HEK293 (cell line): Measurements from ENCODE around the gene NANS.

Experiments used
- HOXD13 ChIP-seq: sonication (generic); formaldehyde crosslinking; IDR thresholded peaks from 2 replicates; pipeline ENCODE4 v1.8.0; 2022; ENCODE audit warnings: missing genetic modification reagents, borderline replicate concordance
- IKZF3 ChIP-seq: fragments of 450-650 bp; IDR thresholded peaks from 2 replicates; pipeline ENCODE4 v1.5.0; 2018; ENCODE audit warnings: missing biosample characterization, mild to moderate bottlenecking, missing genetic modification characterization, moderate library complexity
- KLF16 ChIP-seq: fragments of 450-650 bp; formaldehyde crosslinking; IDR thresholded peaks from 2 replicates; pipeline ENCODE4 v1.5.1; 2017; ENCODE audit warnings: missing biosample characterization, missing genetic modification characterization
- OSR2 ChIP-seq: fragments of 450-650 bp; formaldehyde crosslinking; IDR thresholded peaks from 2 replicates; pipeline ENCODE4 v1.5.1; 2016; ENCODE audit warnings: missing biosample characterization, missing genetic modification characterization
- PRDM1 ChIP-seq: fragments of 450-650 bp; formaldehyde crosslinking; IDR thresholded peaks from 2 replicates; pipeline ENCODE4; 2016; ENCODE audit warnings: missing biosample characterization, missing genetic modification characterization
- ZFP41 ChIP-seq: fragments of 450-650 bp; formaldehyde crosslinking; IDR thresholded peaks from 2 replicates; pipeline ENCODE4 v1.5.1; 2016; ENCODE audit warnings: missing biosample characterization, missing genetic modification characterization, borderline replicate concordance
- ZNF133 ChIP-seq: fragments of 450-650 bp; formaldehyde crosslinking; IDR thresholded peaks from 2 replicates; pipeline ENCODE4 v1.5.1; 2016; ENCODE audit warnings: missing biosample characterization, missing genetic modification characterization
- ZNF202 ChIP-seq: fragments of 450-650 bp; formaldehyde crosslinking; IDR thresholded peaks from 2 replicates; pipeline ENCODE4 v1.5.1; 2016; ENCODE audit warnings: missing biosample characterization, missing genetic modification characterization, borderline replicate concordance
- ZNF214 ChIP-seq: fragments of 450-650 bp; formaldehyde crosslinking; IDR thresholded peaks from 2 replicates; pipeline ENCODE4 v1.5.1; 2017; ENCODE audit warnings: missing biosample characterization, mild to moderate bottlenecking, missing genetic modification characterization, borderline replicate concordance
- ZNF302 ChIP-seq: fragments of 450-650 bp; formaldehyde crosslinking; IDR thresholded peaks from 2 replicates; pipeline ENCODE4 v1.5.1; 2016; ENCODE audit warnings: missing biosample characterization, missing genetic modification characterization, low read depth
- ZNF354C ChIP-seq: fragments of 450-650 bp; formaldehyde crosslinking; IDR thresholded peaks from 2 replicates; pipeline ENCODE4 v1.5.1; 2016; ENCODE audit warnings: missing biosample characterization, missing genetic modification characterization, low read depth, borderline replicate concordance
- ZNF501 ChIP-seq: fragments of 450-650 bp; formaldehyde crosslinking; IDR thresholded peaks from 2 replicates; pipeline ENCODE4 v1.5.1; 2016; ENCODE audit warnings: missing biosample characterization, missing genetic modification characterization
- ZNF514 ChIP-seq: fragments of 450-650 bp; formaldehyde crosslinking; IDR thresholded peaks from 2 replicates; pipeline ENCODE4 v1.5.1; 2016; ENCODE audit warnings: missing biosample characterization, missing genetic modification characterization
- ZNF558 ChIP-seq: fragments of 450-650 bp; formaldehyde crosslinking; IDR thresholded peaks from 2 replicates; pipeline ENCODE4 v1.5.1; 2016; ENCODE audit warnings: missing biosample characterization, missing genetic modification characterization
- ZNF623 ChIP-seq: fragments of 450-650 bp; formaldehyde crosslinking; IDR thresholded peaks from 2 replicates; pipeline ENCODE4 v1.5.1; 2016; ENCODE audit warnings: missing biosample characterization, missing genetic modification characterization
- ZNF654 ChIP-seq: fragments of 450-650 bp; formaldehyde crosslinking; IDR thresholded peaks from 2 replicates; pipeline ENCODE4 v1.5.1; 2016; ENCODE audit warnings: low read depth, missing biosample characterization, missing genetic modification characterization
- ZNF677 ChIP-seq: fragments of 450-650 bp; IDR thresholded peaks from 2 replicates; pipeline ENCODE4 v1.5.0; 2018; ENCODE audit warnings: missing biosample characterization, mild to moderate bottlenecking, missing genetic modification characterization, moderate library complexity
- ZNF747 ChIP-seq: fragments of 450-650 bp; formaldehyde crosslinking; IDR thresholded peaks from 2 replicates; pipeline ENCODE4 v1.5.1; 2016; ENCODE audit warnings: missing biosample characterization, missing genetic modification characterization
- ZNF76 ChIP-seq: fragments of 450-650 bp; formaldehyde crosslinking; IDR thresholded peaks from 2 replicates; pipeline ENCODE4; 2016; ENCODE audit warnings: low read depth, missing biosample characterization, missing genetic modification characterization, borderline replicate concordance
- ZNF777 ChIP-seq: fragments of 450-650 bp; formaldehyde crosslinking; IDR thresholded peaks from 2 replicates; pipeline ENCODE4 v1.5.1; 2017; ENCODE audit warnings: missing biosample characterization, missing genetic modification characterization, borderline replicate concordance
- ZSCAN16 ChIP-seq: fragments of 450-650 bp; formaldehyde crosslinking; IDR thresholded peaks from 2 replicates; pipeline ENCODE4 v1.5.1; 2016; ENCODE audit warnings: missing biosample characterization, missing genetic modification characterization
- TF ChIP-seq, protein P1 (sequence below): fragments of 450-650 bp; formaldehyde crosslinking; IDR thresholded peaks from 2 replicates; pipeline ENCODE4 v1.5.1; 2016; ENCODE audit warnings: missing biosample characterization, missing genetic modification characterization, low read depth
- TF ChIP-seq, protein P2 (sequence below): IDR thresholded peaks from 2 replicates; pipeline ENCODE4 v1.6.1; 2011; ENCODE audit warnings: mild to moderate bottlenecking, low read depth, low read length, borderline replicate concordance
- TF ChIP-seq, protein P3 (sequence below): fragments of 450-650 bp; formaldehyde crosslinking; IDR thresholded peaks from 2 replicates; pipeline ENCODE4 v1.5.1; 2016; ENCODE audit warnings: missing biosample characterization, missing genetic modification characterization
- TF ChIP-seq, protein P4 (sequence below): fragments of 450-650 bp; formaldehyde crosslinking; IDR thresholded peaks from 2 replicates; pipeline ENCODE4 v1.5.1; 2017; ENCODE audit warnings: missing biosample characterization, missing genetic modification characterization
- TF ChIP-seq, protein P5 (sequence below): fragments of 450-650 bp; formaldehyde crosslinking; IDR thresholded peaks from 2 replicates; pipeline ENCODE4 v1.5.1; 2016; ENCODE audit warnings: missing biosample characterization, missing genetic modification characterization
- TF ChIP-seq, protein P6 (sequence below): fragments of 450-650 bp; formaldehyde crosslinking; IDR thresholded peaks from 2 replicates; pipeline ENCODE4 v1.5.1; 2016; ENCODE audit warnings: missing biosample characterization, missing genetic modification characterization
- TF ChIP-seq, protein P7 (sequence below): fragments of 450-650 bp; formaldehyde crosslinking; IDR thresholded peaks from 2 replicates; pipeline ENCODE4 v1.5.1; 2017; ENCODE audit warnings: missing biosample characterization, missing genetic modification characterization

The NANS gene

DNA sequence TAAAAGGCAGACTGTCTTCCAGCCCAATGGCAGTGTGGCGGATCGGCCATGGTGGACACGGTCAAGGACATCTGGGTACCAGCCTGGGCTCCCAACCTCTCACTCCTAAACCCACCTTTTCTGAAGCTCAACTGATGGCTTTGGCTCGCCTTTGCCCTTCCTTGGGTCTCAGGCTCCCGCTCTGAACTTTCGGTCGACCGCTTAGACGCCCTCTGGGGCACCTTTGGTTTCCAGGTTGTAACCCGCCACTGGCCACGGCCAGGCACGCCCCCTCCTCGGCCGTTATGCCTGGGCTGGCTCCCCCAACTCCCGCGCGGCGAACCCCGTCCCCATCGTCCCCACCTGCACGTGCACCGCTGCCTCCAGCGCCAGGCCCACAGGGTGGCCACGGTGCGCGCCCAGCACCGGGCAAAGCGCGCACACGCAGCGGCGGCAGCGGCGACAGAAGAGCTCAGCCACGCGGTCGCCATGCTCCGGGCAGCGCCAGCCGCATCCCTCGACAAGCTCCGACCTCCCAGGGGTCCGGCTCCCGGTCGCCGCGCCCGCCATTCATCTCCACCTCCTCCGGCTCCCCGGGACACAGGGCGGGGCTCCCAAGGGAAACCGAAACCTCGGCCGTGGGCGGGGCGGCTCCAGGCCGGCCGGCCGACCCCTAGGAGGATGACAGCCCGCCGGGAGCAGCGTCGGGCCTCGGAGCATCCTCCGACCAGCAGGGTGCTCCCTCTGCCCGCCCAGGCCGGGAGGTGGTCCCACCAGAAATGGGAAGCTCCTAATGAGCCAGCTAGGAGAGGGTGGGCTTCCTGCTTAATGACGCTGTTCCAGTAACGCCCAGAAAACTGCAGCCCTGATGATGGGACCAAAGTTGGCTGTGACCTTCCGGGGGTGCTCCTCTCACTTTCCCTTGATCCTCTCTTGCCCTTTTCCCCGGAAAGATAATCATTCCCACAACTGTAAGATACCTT is 62.4 kb downstream of the NANS start, which contains the start of gene TRIM14 (continued):
- TF ChIP-seq, protein P1, sequence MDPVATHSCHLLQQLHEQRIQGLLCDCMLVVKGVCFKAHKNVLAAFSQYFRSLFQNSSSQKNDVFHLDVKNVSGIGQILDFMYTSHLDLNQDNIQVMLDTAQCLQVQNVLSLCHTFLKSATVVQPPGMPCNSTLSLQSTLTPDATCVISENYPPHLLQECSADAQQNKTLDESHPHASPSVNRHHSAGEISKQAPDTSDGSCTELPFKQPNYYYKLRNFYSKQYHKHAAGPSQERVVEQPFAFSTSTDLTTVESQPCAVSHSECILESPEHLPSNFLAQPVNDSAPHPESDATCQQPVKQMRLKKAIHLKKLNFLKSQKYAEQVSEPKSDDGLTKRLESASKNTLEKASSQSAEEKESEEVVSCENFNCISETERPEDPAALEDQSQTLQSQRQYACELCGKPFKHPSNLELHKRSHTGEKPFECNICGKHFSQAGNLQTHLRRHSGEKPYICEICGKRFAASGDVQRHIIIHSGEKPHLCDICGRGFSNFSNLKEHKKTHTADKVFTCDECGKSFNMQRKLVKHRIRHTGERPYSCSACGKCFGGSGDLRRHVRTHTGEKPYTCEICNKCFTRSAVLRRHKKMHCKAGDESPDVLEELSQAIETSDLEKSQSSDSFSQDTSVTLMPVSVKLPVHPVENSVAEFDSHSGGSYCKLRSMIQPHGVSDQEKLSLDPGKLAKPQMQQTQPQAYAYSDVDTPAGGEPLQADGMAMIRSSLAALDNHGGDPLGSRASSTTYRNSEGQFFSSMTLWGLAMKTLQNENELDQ (tag by site-specific recombination): no peak
- TF ChIP-seq ZNF623 (tag by site-specific recombination) (no peak), ZNF747 (tag by site-specific recombination) (no peak), HOXD13 (CRISPR knock-in tag) (no peak), OSR2 (no peak), KLF16 (tag by site-specific recombination) (peak; percentile 61; the same call in 1 of the 2 replicates), ZNF202 (tag by site-specific recombination) (no peak), IKZF3 (tag by site-specific recombination) (peak; percentile 80), ZNF514 (tag by site-specific recombination) (no peak), ZNF133 (tag by site-specific recombination) (no peak), ZNF354C (no peak), ZNF76 (tag by site-specific recombination) (peak; percentile 58; the same call in 1 of the 2 replicates), ZNF654 (tag by site-specific recombination) (0 out of 2 replicates have a peak, but pooled peaks have one; percentile 6), ZNF302 (no peak), ZNF214 (tag by site-specific recombination) (no peak), ZNF777 (no peak), PRDM1 (tag by site-specific recombination) (0 out of 2 replicates have a peak, but pooled peaks have one; percentile 13), ZNF558 (tag by site-specific recombination) (no peak), ZSCAN16 (tag by site-specific recombination) (no peak), ZFP41 (tag by site-specific recombination) (no peak), ZNF501 (tag by site-specific recombination) (no peak; the same call in 1 of the 2 replicates), ZNF677 (tag by site-specific recombination) (no peak)
- TF ChIP-seq, protein P2, sequence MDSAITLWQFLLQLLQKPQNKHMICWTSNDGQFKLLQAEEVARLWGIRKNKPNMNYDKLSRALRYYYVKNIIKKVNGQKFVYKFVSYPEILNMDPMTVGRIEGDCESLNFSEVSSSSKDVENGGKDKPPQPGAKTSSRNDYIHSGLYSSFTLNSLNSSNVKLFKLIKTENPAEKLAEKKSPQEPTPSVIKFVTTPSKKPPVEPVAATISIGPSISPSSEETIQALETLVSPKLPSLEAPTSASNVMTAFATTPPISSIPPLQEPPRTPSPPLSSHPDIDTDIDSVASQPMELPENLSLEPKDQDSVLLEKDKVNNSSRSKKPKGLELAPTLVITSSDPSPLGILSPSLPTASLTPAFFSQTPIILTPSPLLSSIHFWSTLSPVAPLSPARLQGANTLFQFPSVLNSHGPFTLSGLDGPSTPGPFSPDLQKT: no peak
- TF ChIP-seq, protein P3, sequence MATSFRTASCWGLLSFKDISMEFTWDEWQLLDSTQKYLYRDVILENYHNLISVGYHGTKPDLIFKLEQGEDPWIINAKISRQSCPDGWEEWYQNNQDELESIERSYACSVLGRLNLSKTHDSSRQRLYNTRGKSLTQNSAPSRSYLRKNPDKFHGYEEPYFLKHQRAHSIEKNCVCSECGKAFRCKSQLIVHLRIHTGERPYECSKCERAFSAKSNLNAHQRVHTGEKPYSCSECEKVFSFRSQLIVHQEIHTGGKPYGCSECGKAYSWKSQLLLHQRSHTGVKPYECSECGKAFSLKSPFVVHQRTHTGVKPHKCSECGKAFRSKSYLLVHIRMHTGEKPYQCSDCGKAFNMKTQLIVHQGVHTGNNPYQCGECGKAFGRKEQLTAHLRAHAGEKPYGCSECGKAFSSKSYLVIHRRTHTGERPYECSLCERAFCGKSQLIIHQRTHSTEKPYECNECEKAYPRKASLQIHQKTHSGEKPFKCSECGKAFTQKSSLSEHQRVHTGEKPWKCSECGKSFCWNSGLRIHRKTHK (tag by site-specific recombination): no peak
- TF ChIP-seq, protein P4, sequence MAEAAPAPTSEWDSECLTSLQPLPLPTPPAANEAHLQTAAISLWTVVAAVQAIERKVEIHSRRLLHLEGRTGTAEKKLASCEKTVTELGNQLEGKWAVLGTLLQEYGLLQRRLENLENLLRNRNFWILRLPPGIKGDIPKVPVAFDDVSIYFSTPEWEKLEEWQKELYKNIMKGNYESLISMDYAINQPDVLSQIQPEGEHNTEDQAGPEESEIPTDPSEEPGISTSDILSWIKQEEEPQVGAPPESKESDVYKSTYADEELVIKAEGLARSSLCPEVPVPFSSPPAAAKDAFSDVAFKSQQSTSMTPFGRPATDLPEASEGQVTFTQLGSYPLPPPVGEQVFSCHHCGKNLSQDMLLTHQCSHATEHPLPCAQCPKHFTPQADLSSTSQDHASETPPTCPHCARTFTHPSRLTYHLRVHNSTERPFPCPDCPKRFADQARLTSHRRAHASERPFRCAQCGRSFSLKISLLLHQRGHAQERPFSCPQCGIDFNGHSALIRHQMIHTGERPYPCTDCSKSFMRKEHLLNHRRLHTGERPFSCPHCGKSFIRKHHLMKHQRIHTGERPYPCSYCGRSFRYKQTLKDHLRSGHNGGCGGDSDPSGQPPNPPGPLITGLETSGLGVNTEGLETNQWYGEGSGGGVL (tag by site-specific recombination): peak; percentile 39; the same call in 1 of the 2 replicates
- TF ChIP-seq, protein P5, sequence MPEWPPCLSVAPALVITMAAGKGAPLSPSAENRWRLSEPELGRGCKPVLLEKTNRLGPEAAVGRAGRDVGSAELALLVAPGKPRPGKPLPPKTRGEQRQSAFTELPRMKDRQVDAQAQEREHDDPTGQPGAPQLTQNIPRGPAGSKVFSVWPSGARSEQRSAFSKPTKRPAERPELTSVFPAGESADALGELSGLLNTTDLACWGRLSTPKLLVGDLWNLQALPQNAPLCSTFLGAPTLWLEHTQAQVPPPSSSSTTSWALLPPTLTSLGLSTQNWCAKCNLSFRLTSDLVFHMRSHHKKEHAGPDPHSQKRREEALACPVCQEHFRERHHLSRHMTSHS (tag by site-specific recombination): no peak
- TF ChIP-seq, protein P6, sequence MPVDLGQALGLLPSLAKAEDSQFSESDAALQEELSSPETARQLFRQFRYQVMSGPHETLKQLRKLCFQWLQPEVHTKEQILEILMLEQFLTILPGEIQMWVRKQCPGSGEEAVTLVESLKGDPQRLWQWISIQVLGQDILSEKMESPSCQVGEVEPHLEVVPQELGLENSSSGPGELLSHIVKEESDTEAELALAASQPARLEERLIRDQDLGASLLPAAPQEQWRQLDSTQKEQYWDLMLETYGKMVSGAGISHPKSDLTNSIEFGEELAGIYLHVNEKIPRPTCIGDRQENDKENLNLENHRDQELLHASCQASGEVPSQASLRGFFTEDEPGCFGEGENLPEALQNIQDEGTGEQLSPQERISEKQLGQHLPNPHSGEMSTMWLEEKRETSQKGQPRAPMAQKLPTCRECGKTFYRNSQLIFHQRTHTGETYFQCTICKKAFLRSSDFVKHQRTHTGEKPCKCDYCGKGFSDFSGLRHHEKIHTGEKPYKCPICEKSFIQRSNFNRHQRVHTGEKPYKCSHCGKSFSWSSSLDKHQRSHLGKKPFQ (tag by site-specific recombination): no peak
- TF ChIP-seq, protein P7, sequence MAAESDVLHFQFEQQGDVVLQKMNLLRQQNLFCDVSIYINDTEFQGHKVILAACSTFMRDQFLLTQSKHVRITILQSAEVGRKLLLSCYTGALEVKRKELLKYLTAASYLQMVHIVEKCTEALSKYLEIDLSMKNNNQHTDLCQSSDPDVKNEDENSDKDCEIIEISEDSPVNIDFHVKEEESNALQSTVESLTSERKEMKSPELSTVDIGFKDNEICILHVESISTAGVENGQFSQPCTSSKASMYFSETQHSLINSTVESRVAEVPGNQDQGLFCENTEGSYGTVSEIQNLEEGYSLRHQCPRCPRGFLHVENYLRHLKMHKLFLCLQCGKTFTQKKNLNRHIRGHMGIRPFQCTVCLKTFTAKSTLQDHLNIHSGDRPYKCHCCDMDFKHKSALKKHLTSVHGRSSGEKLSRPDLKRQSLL: peak; percentile 73
